VCaP (cell line): ENCODE measurements around the gene GLYR1.
"Not testable (repeated sequence)": the region's sequence is repeated elsewhere in the genome, so short reads cannot be mapped to it uniquely, and the experiment has no call there.

Experiments used
- H3K27ac ChIP-seq: fragments of 450-650 bp; 2 replicates; pipeline ENCODE4 v1.5.1; 2017
- CTCF ChIP-seq: fragments of 450-650 bp; conservative IDR thresholded peaks from 2 replicates; pipeline ENCODE4 v1.5.1; 2017; ENCODE audit warnings: mild to moderate bottlenecking, moderate library complexity

GLYR1 gene

GRCh38 chr16:4846901-4847773, at the start of gene GLYR1, which contains the start of gene UBN1:
TSS of gene GLYR1 (minus strand) at chr16:4847288. CDS start at chr16:4847265, 23 bp downstream.
TSS of gene UBN1 (plus strand) at chr16:4847481. CDS start at chr16:4852918, 5,437 bp downstream.
- TF ChIP-seq CTCF, result no peak
- peak within 1 kb of the TSS; percentile 86 for H3K27ac ChIP-seq

- H3K27ac ChIP-seq, result not testable (repeated sequence)
These were observed 49.7 kb upstream of the GLYR1 start for GRCh38 chr16:4896761-4897160.

- no peak overlapping the region for H3K27ac ChIP-seq
- TF ChIP-seq CTCF, result no peak
These were observed 48.3 kb upstream of the GLYR1 start for GRCh38 chr16:4895366-4895765.

- no peak overlapping the region for H3K27ac ChIP-seq
- no peak for TF ChIP-seq CTCF
These were observed 47.4 kb upstream of the GLYR1 start for GRCh38 chr16:4894276-4895150.

- no peak for TF ChIP-seq CTCF
- H3K27ac ChIP-seq, result no peak overlapping the region
These were observed 46.2 kb upstream of the GLYR1 start for GRCh38 chr16:4893103-4893862.

GRCh38 chr16:4892361-4893102, 45.4 kb upstream of the GLYR1 start:
- H3K27ac ChIP-seq, result no peak overlapping the region
- no peak for TF ChIP-seq CTCF

- no peak overlapping the region for H3K27ac ChIP-seq
- no peak for TF ChIP-seq CTCF
These were observed 44.8 kb upstream of the GLYR1 start for GRCh38 chr16:4891886-4892216.
